IgD-negative memory B cell (primary cell): Measurements from ENCODE around the gene CAT. TPM values are rescaled to one million over a fixed set of nuclear protein-coding genes. Genes with fewer than 3 reads are reported as not detected.

Experiments
- H3K27ac Mint-ChIP-seq, 3 donors: one replicate each; pipeline ENCODE4 v1.8.0; 2020 to 2022; ENCODE audit warnings: mild to moderate bottlenecking in 3 of 3, mixed read lengths in 3 of 3, moderate library complexity in 1 of 3
- H3K27me3 Mint-ChIP-seq: one replicate; pipeline ENCODE4 v1.8.0; 2021; ENCODE audit warnings: mixed read lengths
- H3K36me3 Mint-ChIP-seq: one replicate; pipeline ENCODE4 v1.8.0; 2020; ENCODE audit warnings: mild to moderate bottlenecking, mixed read lengths
- H3K4me1 Mint-ChIP-seq, 3 donors: one replicate each; pipeline ENCODE4 v1.8.0; 2020 to 2022; ENCODE audit warnings: mixed read lengths in 3 of 3, mild to moderate bottlenecking in 1 of 3
- H3K4me3 Mint-ChIP-seq, 4 donors: one replicate each; pipeline ENCODE4 v1.8.0; 2020 to 2022; ENCODE audit warnings: mild to moderate bottlenecking in 4 of 4, mixed read lengths in 4 of 4, moderate library complexity in 3 of 4
- H3K9me3 Mint-ChIP-seq, 3 donors: one replicate each; pipeline ENCODE4 v1.8.0; 2020 to 2021; ENCODE audit warnings: mixed read lengths in 3 of 3, mild to moderate bottlenecking in 1 of 3
- polyA plus RNA-seq: library from polyadenylated mRNA; unstranded; fragments of 300-500 nt; fragmentation: Illumina TruSeq; gene quantifications from one replicate; pipeline ENCODE4 v1.2.3, GENCODE V29; 2021

Gene CAT
- 160 TPM for polyA plus RNA-seq

GRCh38 chr11:34438529-34439507 is at the start of gene CAT:
Gene CAT, plus strand, starts transcription at chr11:34438934. Its CDS starts 80 bp downstream, at chr11:34439014.
- Mint-ChIP-seq H3K4me3 (peak within 1 kb of the TSS; percentile 97 to 98 (median 98)), H3K9me3 (no peaks in the 10 kb centered on the region), H3K4me1 (peaks cover 23 to 33% (median 31%) of the 10 kb centered on the region in 3 donors), H3K27ac (peak within 1 kb of the TSS; percentile 91 to 97 (median 96)), H3K36me3 (peaks cover 4% of the 10 kb centered on the region), H3K27me3 (no peaks in the 10 kb centered on the region)

- Mint-ChIP-seq H3K36me3 (no peaks in the 10 kb centered on the region), H3K4me3 (no peak overlapping the region), H3K4me1 (peaks cover 0 to 2% (median 0%) of the 10 kb centered on the region in 3 donors), H3K9me3 (peaks cover 1 to 22% (median 20%) of the 10 kb centered on the region in 3 donors), H3K27ac (no peak overlapping the region), H3K27me3 (peaks cover 8% of the 10 kb centered on the region)
Measured at GRCh38 chr11:34394771-34395300, 43.9 kb upstream of the CAT start.

- Mint-ChIP-seq H3K4me1 (peaks cover 0 to 2% (median 0%) of the 10 kb centered on the region in 3 donors), H3K27ac (no peak overlapping the region), H3K9me3 (peaks cover 1 to 22% (median 20%) of the 10 kb centered on the region in 3 donors), H3K27me3 (peaks cover 17% of the 10 kb centered on the region), H3K36me3 (no peaks in the 10 kb centered on the region), H3K4me3 (no peak overlapping the region)
Measured at GRCh38 chr11:34395916-34396550, 42.7 kb upstream of the CAT start.

GRCh38 chr11:34397120-34397519 is 41.6 kb upstream of the CAT start:
- Mint-ChIP-seq H3K36me3 (no peaks in the 10 kb centered on the region), H3K4me3 (no peak overlapping the region), H3K27me3 (peaks cover 14% of the 10 kb centered on the region), H3K9me3 (peaks cover 0 to 20% (median 19%) of the 10 kb centered on the region in 3 donors), H3K4me1 (no peaks in the 10 kb centered on the region), H3K27ac (no peak overlapping the region)

- Mint-ChIP-seq H3K4me3 (no peak overlapping the region), H3K9me3 (peaks cover 0 to 17% (median 13%) of the 10 kb centered on the region in 3 donors), H3K36me3 (no peaks in the 10 kb centered on the region), H3K4me1 (no peaks in the 10 kb centered on the region), H3K27me3 (peaks cover 14% of the 10 kb centered on the region), H3K27ac (no peak overlapping the region)
Measured at GRCh38 chr11:34397811-34398210, 40.9 kb upstream of the CAT start.

GRCh38 chr11:34403431-34403830 is 35.3 kb upstream of the CAT start:
- Mint-ChIP-seq H3K27ac (no peak overlapping the region), H3K4me1 (peaks cover 0 to 6% (median 0%) of the 10 kb centered on the region in 3 donors), H3K4me3 (no peak overlapping the region), H3K36me3 (no peaks in the 10 kb centered on the region), H3K27me3 (peaks cover 16% of the 10 kb centered on the region), H3K9me3 (no peaks in the 10 kb centered on the region)

GRCh38 chr11:34404280-34404679 is 34.5 kb upstream of the CAT start:
- Mint-ChIP-seq H3K4me3 (no peak overlapping the region), H3K9me3 (no peaks in the 10 kb centered on the region), H3K4me1 (peaks cover 0 to 6% (median 0%) of the 10 kb centered on the region in 3 donors), H3K36me3 (no peaks in the 10 kb centered on the region), H3K27ac (no peak overlapping the region), H3K27me3 (peaks cover 16% of the 10 kb centered on the region)

GRCh38 chr11:34405079-34405858 is 33.5 kb upstream of the CAT start:
- Mint-ChIP-seq H3K27me3 (peaks cover 13% of the 10 kb centered on the region), H3K4me3 (peak overlapping the region in 2 of 4 donors; percentile 56 to 70), H3K27ac (no peak overlapping the region)

GRCh38 chr11:34406413-34406812 is 32.3 kb upstream of the CAT start:
- Mint-ChIP-seq H3K36me3 (no peaks in the 10 kb centered on the region), H3K4me3 (no peak overlapping the region), H3K9me3 (no peaks in the 10 kb centered on the region)

More at GRCh38 chr11:34405079-34405858, 33.5 kb upstream of the CAT start:
- H3K36me3 Mint-ChIP-seq, result no peaks in the 10 kb centered on the region
- H3K4me1 Mint-ChIP-seq, result peaks cover 0 to 6% (median 0%) of the 10 kb centered on the region in 3 donors
- H3K9me3 Mint-ChIP-seq, result no peaks in the 10 kb centered on the region

GRCh38 chr11:34407121-34407813 is 31.5 kb upstream of the CAT start:
- Mint-ChIP-seq H3K4me1 (peaks cover 0 to 6% (median 0%) of the 10 kb centered on the region in 3 donors), H3K36me3 (no peaks in the 10 kb centered on the region), H3K27ac (no peak overlapping the region), H3K9me3 (no peaks in the 10 kb centered on the region), H3K4me3 (no peak overlapping the region), H3K27me3 (peaks cover 7% of the 10 kb centered on the region)

More at GRCh38 chr11:34406413-34406812, 32.3 kb upstream of the CAT start:
- H3K27me3 Mint-ChIP-seq, result peaks cover 7% of the 10 kb centered on the region
- peaks cover 0 to 6% (median 0%) of the 10 kb centered on the region in 3 donors for H3K4me1 Mint-ChIP-seq
- H3K27ac Mint-ChIP-seq, result no peak overlapping the region

GRCh38 chr11:34408580-34409172 is 30.1 kb upstream of the CAT start:
- no peaks in the 10 kb centered on the region for H3K36me3 Mint-ChIP-seq
- peaks cover 4 to 11% (median 7%) of the 10 kb centered on the region in 3 donors for H3K9me3 Mint-ChIP-seq
- no peak overlapping the region for H3K4me3 Mint-ChIP-seq
- peaks cover 7% of the 10 kb centered on the region for H3K27me3 Mint-ChIP-seq
- H3K27ac Mint-ChIP-seq, result no peak overlapping the region
- peaks cover 0 to 6% (median 0%) of the 10 kb centered on the region in 3 donors for H3K4me1 Mint-ChIP-seq

GRCh38 chr11:34411111-34411510 is 27.6 kb upstream of the CAT start:
- no peaks in the 10 kb centered on the region for H3K27me3 Mint-ChIP-seq
- H3K4me3 Mint-ChIP-seq, result no peak overlapping the region
- no peak overlapping the region for H3K27ac Mint-ChIP-seq
- peaks cover 4 to 21% (median 8%) of the 10 kb centered on the region in 3 donors for H3K9me3 Mint-ChIP-seq
- H3K36me3 Mint-ChIP-seq, result no peaks in the 10 kb centered on the region
- no peaks in the 10 kb centered on the region for H3K4me1 Mint-ChIP-seq

GRCh38 chr11:34411791-34412190 is 26.9 kb upstream of the CAT start:
- Mint-ChIP-seq H3K4me1 (no peaks in the 10 kb centered on the region), H3K36me3 (no peaks in the 10 kb centered on the region), H3K27ac (no peak overlapping the region), H3K27me3 (no peaks in the 10 kb centered on the region), H3K9me3 (peaks cover 4 to 21% (median 8%) of the 10 kb centered on the region in 3 donors), H3K4me3 (no peak overlapping the region)
